ENCODE data around the gene DEK.
A peak's percentile ranks its signal among the peaks of the same experiment; 100 is the strongest.
"Not testable (repeated sequence)": the region's sequence is repeated elsewhere in the genome, so short reads cannot be mapped to it uniquely, and the experiment has no call there.

DEK gene

DNA sequence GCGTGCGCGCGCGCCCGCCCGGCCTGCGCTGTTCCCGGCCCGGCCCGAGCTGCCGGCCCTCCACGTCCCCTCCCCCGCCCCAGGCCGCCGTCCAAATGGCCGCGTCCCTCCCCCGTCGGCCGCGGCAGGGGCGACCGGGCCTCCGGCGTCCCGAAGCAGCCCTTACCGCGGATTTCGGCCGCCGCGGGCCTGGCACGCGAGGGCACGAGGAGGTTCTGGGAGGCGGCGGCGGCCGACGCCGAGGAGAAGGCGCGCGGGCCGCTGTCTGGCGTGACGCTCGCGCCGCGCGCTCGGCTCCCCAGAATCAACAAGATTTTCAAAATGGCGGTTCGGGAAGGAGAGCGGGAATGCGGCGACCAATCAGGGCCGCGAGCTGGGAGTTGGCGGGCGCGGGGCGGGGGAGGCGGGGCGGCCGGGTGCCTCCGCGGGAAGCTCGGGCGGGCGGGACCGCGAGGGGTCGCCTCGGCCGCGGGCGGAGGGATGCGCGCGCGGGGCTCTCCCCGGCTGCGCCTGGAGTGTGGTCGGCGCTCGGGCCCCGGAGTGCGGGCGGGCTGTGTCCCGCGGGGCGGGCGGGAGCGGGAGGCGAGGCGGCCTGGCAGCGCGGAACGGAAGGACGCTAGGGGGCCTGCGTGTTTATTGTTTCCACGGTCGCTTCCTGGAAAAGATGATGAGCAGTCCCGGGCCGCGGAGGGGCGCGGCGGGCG lies at the start of gene DEK:
DEK (minus strand) TSS at position 312 of the 704 bp plus-strand sequence. CDS start 543 bp downstream, outside the sequence.
- peak; percentile 84 for DNase-seq

DNA sequence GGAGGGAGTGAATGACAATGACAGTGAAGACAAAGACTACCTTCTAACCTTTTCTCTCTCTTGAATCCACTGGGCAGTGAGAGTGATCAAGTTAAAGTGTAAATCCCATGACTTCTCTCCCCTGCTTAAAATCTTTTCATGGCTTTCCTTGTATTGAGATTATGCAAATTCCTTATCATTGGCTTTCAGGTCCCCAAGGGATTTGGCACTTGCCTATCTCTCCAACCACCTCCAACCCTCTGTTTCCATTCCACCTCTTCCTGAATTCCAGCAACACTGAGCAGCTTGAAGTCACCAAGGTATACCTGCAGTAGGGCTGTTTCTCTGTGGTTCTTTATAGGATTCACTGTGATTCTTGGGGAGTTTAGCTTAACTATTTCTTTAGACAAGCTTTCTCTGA lies 48.0 kb upstream of the DEK start:
- no peak for DNase-seq

- DNase-seq, result not testable (repeated sequence)
Observed at GRCh38 chr6:18310010-18310409, 45.7 kb upstream of the DEK start.

- DNase-seq, result no peak
Observed at GRCh38 chr6:18309046-18309445, 44.7 kb upstream of the DEK start.

- DNase-seq, result no peak
Observed at GRCh38 chr6:18308070-18308735, 43.9 kb upstream of the DEK start.

DNA sequence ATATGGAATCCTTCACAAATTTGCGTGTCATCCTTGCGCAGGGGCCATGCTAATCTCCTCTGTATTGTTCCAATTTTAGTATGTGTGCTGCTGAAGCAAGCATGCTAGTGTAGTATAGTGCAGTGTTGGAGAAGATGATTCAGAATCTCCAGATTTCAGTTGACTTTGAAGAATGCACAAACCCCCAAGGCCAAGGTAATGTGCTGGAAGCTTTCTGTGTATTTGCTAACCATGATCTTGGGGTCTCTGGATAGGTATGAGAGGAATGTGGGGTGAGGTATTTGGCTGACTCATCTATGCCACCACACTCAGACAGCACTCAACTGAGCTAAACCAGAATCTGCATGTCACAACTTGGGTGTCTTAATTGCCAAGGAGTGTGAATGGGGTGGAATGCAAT lies 42.6 kb upstream of the DEK start:
- DNase-seq, result no peak

GRCh38 chr6:18302561-18303439 lies 38.5 kb upstream of the DEK start:
- no peak for DNase-seq

DNA sequence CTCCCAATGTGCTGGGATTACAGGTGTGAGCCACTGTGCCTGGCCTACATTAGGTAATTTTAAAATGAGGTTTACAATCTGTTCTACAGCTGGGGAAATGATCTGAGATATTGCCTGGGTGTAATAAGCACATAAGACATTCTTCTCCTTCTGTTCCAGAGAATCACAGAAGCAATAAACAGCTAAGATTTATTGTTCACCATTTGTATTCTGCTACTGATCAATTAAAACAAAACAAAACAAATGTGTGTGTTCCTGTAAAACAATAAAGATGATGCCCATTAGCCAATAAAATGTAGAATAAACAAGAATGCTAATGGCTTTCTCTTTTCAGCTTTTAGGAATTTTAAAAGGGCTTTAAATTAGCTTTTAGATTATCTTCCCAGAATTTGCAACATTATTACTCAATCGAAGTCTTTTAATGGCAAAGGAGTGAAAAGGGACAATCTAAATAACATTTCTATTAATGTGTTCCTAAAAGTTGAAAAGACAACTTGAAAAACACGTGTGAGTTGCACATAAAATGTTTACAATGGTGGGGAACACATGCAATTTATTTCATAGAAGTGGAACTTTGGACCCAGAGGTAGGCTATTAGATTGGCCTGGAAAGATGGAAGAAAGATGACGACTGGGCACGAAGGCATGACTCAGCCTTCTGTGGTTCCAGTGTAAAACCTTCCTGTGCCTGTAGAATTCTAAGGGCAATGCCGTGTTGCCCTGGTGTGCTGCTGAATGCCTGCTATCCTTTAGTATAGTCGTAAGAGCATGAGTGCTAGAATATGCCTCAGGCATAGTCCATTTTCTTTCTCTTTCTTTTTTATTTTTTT lies 29.0 kb upstream of the DEK start:
- DNase-seq, result no peak

DNA sequence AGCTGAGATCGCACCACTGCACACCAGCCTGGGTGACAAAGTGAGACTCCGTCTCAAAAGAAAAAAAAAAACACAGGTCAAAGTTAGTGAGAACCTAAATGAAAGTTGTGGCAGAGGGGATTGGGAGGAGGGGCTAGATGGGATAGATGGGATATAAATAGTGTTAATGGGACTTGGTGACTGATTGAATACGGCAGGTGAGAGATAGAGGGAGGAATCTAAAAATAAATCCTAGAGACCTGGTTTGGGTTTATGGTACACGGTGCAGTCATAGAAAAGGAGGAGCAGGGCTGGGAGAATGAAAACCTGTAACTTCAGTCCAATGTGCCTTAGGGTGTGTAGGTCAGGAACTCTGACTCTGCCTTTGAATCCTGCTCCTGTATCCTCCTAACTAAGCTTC lies 25.0 kb upstream of the DEK start:
- no peak for DNase-seq

GRCh38 chr6:18284261-18284660 lies 19.9 kb upstream of the DEK start:
- no peak for DNase-seq

DNA sequence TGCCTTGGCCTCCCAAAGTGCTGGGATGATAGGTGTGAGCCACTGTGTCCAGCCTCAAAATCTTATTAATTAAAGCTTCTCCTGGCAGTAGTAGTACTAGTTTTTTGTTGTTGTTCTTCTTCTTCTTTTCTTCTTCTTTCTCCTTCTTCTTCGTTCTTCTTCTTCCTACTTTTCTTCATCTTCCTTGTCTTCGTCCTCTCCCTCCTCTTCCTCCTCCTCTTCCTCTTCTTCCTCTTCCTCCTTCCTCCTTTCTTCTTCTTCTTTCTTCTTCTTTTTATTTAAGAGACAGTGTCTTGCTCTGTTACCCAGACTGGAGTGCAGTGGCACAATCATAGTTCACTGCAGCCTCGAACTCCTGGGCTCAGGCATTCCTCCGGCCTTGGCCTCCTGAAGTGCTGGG lies 17.2 kb upstream of the DEK start:
- no peak for DNase-seq

DNA sequence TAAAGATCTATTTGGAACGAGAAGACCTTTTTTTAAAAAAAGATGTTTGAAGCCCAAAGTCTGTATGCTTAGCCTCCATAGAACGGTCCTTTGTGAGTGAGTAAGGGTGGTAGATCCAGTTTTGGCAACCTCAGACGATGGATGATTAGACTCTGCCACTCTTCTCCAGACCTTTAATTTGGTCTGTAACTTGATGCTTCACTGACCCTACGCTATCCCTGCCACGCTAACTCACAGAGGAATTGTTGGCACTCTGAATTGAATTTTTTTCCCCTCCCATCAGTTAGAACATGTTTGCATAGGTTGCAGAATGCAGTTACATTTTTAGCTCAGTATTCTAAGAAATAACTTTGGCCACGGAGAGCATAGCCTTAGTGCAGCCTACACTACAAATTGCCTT lies 15.8 kb upstream of the DEK start:
- no peak for DNase-seq

DNA sequence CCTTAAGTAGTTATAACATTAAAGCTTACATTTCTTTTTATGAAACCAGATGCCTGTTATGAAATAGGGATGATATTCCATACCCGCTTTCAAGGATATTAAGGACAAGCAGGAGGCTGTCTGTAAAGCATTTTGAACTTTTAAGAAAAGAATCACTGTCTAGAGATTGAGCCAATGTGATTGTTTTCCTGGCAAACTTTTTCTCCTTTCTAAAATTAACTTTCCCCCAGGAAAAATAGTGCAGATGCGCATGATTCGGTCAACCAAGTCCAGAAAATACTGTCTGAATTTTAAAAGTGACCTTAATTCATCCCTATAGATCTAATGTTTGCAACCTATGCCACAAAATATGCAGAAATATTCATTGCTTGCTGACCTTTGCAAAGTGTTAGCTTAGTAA lies 15.1 kb upstream of the DEK start:
- no peak for DNase-seq

GRCh38 chr6:18277237-18278006 lies 13.1 kb upstream of the DEK start:
- DNase-seq, result no peak

- DNase-seq, result no peak
Observed at GRCh38 chr6:18276610-18277236, 12.4 kb upstream of the DEK start.

- DNase-seq, result no peak
Observed at GRCh38 chr6:18270216-18270615, 5.9 kb upstream of the DEK start.

DNA sequence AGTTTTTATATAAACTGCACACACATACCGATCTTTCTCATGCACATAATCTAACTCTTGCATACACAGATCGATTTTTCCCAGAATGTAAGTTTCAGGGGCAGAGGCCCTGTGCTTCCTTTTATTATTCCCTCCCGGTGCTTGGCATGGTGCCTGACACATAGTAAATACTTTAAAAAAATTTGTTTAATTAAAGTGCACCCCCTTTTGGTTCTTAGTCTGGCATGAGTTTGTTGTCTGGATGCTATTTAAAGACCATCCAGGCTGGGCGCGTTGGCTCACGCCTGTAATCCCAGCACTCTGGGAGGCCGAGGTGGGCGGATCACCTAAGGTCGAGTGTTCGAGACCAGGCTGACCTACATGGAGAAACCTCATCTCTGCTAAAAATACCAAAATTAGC lies 5.4 kb upstream of the DEK start:
- DNase-seq, result no peak

- DNase-seq, result no peak
Observed at GRCh38 chr6:18269253-18269652, 4.9 kb upstream of the DEK start.

- no peak for DNase-seq
Observed at GRCh38 chr6:18268066-18268465, 3.7 kb upstream of the DEK start.

- DNase-seq, result no peak
Observed at GRCh38 chr6:18266523-18266912, 2.2 kb upstream of the DEK start.

GRCh38 chr6:18265787-18266522 lies 1.6 kb upstream of the DEK start:
- DNase-seq, result no peak
